Measurements from ENCODE around the gene ILK. TPM values are rescaled to one million over a fixed set of nuclear protein-coding genes. Genes with fewer than 3 reads are reported as not detected.

The ILK gene
- total RNA-seq, 1 donor from 2014 or later = 128 TPM

DNA sequence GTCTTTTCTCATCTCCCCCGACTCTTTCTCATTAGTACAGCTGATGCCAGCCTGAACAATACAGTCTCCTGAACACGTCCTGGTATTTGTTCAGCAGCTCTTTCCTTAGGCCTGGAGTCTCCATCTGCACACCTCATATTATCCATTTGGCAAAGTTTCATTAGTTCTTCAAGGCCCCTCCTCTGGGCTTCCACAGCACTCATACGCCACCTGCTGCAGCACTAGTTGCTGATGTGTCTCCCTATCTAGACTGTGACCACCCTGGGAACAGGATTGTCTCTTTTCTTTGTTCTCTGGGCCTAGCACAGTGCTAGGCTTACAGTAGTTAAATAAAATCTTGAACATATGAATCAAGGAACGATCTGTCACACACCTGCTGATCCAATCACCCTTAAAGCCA lies 34.9 kb downstream of the ILK start:
- no peak overlapping the region for H3K27ac Mint-ChIP-seq
- H3K4me3 Mint-ChIP-seq = no peak overlapping the region
- intact Hi-C loops (cut with micrococcal nuclease) = no loop called here
- H3K36me3 Mint-ChIP-seq (ENCODE audit: low read depth) = no peaks in the 10 kb centered on the region
- no peak for DNase-seq
- H3K27me3 Mint-ChIP-seq = no peaks in the 10 kb centered on the region
- TF ChIP-seq, protein P1, sequence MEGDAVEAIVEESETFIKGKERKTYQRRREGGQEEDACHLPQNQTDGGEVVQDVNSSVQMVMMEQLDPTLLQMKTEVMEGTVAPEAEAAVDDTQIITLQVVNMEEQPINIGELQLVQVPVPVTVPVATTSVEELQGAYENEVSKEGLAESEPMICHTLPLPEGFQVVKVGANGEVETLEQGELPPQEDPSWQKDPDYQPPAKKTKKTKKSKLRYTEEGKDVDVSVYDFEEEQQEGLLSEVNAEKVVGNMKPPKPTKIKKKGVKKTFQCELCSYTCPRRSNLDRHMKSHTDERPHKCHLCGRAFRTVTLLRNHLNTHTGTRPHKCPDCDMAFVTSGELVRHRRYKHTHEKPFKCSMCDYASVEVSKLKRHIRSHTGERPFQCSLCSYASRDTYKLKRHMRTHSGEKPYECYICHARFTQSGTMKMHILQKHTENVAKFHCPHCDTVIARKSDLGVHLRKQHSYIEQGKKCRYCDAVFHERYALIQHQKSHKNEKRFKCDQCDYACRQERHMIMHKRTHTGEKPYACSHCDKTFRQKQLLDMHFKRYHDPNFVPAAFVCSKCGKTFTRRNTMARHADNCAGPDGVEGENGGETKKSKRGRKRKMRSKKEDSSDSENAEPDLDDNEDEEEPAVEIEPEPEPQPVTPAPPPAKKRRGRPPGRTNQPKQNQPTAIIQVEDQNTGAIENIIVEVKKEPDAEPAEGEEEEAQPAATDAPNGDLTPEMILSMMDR (IDR thresholded peaks at IDR 0.05) = no peak
- no peaks in the 10 kb centered on the region for H3K9me3 Mint-ChIP-seq
- no peak for ATAC-seq (ENCODE audit: low read depth)
- POLR2A ChIA-PET = interaction anchor here (1.4 kb wide), 1 partner anchor 20 kb away, joined by 6 read pairs; the partner anchor contains the start of gene TPP1
- CTCF ChIA-PET = interaction anchor here (0.6 kb wide), 1 partner anchor 68 kb away, joined by 3 read pairs; no protein-coding TSS in a partner anchor
- no peaks in the 10 kb centered on the region for H3K4me1 Mint-ChIP-seq

DNA sequence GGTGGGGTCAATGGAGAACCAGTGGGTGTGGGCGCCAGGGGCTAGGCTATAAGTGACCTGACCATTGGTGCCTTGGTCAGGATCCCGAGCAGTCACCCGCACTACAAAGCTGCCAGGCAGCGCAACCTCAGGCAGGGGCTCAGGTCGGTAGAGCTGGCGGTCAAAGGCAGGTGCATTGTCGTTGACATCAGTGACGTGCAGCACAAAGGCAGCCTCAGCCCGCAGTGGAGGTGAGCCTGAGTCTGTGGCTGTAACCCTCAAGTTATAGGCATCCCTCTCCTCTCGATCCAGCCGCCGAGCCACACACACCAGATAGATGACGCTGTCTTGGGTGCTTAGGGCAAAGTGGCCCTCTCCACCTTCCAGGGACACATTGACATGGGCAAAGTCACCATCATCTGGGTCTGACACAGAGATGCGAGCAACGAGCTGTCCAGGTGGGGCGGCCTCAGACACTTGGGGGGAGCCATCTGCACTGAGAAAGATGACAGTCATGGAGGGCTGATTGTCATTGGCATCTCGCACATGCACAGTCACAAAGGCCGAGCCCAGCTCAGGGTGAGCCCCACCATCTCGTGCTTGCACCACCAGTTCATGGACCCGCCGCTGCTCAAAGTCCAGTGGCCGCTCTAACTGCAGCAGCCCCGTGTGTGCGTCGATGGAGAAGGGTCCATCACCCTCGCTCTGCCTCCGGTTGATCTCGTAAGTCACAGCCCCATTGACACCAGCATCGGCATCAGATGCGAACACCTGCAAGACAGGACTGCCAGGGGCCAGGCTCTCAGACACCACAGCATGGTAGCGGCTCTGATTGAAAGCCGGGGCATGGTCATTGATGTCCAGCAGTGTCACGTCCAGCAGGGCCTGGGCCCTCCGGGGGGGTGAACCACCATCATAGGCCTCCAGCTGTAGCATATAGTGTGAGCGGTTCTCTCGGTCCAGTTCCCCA lies 36.7 kb downstream of the ILK start:
- H3K9me3 Mint-ChIP-seq = no peaks in the 10 kb centered on the region
- no peaks in the 10 kb centered on the region for H3K27me3 Mint-ChIP-seq
- no peaks in the 10 kb centered on the region for H3K4me1 Mint-ChIP-seq
- ChIA-PET CTCF (no interaction called here), POLR2A (interaction anchor here (1.4 kb wide), 1 partner anchor 22 kb away, joined by 6 read pairs; the partner anchor contains the start of gene TPP1)
- intact Hi-C loops (cut with micrococcal nuclease) = no loop called here
- no peaks in the 10 kb centered on the region for H3K36me3 Mint-ChIP-seq (ENCODE audit: low read depth)
- no peak overlapping the region for H3K27ac Mint-ChIP-seq
- DNase-seq (no peak), ATAC-seq (ENCODE audit: low read depth) (no peak)
- TF ChIP-seq, protein P1 (IDR thresholded peaks at IDR 0.05) = no peak
- H3K4me3 Mint-ChIP-seq = no peak overlapping the region

DNA sequence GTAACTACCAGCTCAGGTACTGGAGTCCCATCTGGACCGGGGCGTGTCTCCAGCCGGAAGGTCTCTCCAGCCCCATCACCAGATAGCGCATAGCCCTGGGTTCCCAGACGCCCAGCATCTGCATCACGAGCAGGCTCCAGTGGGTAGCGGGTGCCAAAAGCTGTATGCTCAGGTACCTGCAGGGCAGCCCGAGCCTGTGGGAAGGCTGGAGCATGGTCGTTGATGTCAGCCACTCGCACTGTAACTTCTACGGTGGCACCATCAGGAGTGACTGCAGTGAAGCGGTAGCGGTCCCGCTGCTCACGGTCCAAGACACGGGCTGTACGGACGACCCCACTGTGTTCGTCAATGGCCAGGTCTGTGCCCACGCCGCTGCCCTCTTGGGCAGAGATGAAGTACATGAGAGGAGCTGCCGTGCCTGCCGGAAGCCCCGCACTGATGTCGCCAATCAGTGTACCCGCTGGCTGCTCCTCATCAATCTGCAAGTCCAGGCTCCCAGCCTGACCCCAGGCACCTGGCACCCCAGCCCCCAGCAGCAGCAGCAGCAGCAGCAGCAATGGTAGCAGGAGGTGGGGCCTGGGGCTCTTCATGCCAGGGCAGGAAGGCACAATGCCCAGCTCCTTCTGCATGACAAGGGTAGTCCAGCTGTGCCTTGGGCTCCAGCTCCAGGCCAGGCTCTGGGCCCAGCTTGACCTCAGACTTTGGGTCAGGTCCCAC lies 37.6 kb downstream of the ILK start:
- H3K9me3 Mint-ChIP-seq = no peaks in the 10 kb centered on the region
- H3K27ac Mint-ChIP-seq = no peak overlapping the region
- CTCF ChIA-PET = no interaction called here
- no peaks in the 10 kb centered on the region for H3K27me3 Mint-ChIP-seq
- ATAC-seq (ENCODE audit: low read depth) = no peak
- POLR2A ChIA-PET = no interaction called here
- intact Hi-C loops (cut with micrococcal nuclease) = no loop called here
- no peaks in the 10 kb centered on the region for H3K36me3 Mint-ChIP-seq (ENCODE audit: low read depth)
- DNase-seq = no peak
- TF ChIP-seq, protein P1 (IDR thresholded peaks at IDR 0.05) = no peak
- H3K4me1 Mint-ChIP-seq = no peaks in the 10 kb centered on the region
- H3K4me3 Mint-ChIP-seq = no peak overlapping the region

DNA sequence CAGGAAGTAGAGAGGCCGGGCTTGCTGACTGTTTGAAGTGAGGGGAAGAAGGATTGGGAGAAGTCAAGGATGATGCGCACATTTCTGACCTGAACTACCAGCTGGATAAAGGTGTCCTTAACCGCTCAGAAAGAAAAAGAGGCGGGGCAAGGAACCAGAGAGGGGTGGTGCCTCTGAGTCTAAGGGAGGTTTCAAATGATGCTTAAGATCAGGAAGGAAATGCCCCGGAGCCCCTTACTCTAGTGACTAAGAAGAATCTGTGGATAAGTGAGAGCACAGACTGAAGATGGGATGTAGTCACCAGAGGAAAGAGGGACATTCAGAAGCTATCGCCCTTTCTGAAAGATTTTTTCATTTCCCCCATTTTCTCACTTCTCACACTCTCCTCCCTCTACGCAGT lies 39.4 kb downstream of the ILK start:
- H3K27me3 Mint-ChIP-seq = no peaks in the 10 kb centered on the region
- TF ChIP-seq, protein P1 (IDR thresholded peaks at IDR 0.05) = no peak
- H3K36me3 Mint-ChIP-seq (ENCODE audit: low read depth) = no peaks in the 10 kb centered on the region
- intact Hi-C loops (cut with micrococcal nuclease) = no loop called here
- H3K4me3 Mint-ChIP-seq = no peak overlapping the region
- no peaks in the 10 kb centered on the region for H3K4me1 Mint-ChIP-seq
- ChIA-PET POLR2A (no interaction called here), CTCF (no interaction called here)
- no peaks in the 10 kb centered on the region for H3K9me3 Mint-ChIP-seq
- no peak for DNase-seq
- H3K27ac Mint-ChIP-seq = no peak overlapping the region
- no peak for ATAC-seq (ENCODE audit: low read depth)

DNA sequence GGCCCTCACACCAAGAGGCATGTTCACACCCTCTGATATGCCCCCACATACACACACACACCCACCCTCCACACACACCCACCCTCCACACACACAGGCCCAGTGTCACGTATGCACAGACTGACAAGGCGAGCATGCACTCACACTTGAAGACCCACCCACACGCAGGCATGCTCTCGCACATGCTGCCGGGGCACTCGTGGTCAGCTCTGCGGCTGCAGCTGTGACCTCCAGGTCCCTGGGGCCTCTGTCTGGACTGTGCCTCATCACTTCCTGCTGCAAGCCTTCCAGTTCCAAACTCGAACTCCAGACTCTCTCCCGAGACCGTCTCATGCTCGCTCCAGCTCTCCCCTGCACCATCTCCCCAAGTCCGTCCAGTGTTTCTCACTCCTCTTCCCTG lies 42.5 kb downstream of the ILK start:
- H3K4me3 Mint-ChIP-seq = peak overlapping the region; percentile 35
- no peaks in the 10 kb centered on the region for H3K27me3 Mint-ChIP-seq
- no peaks in the 10 kb centered on the region for H3K4me1 Mint-ChIP-seq
- no peaks in the 10 kb centered on the region for H3K36me3 Mint-ChIP-seq (ENCODE audit: low read depth)
- ChIA-PET CTCF (interaction anchor here (1.8 kb wide), 1 partner anchor 21 kb away, joined by 7 read pairs; no protein-coding TSS in a partner anchor), POLR2A (interaction anchor here (1.4 to 4.7 kb wide), 5 partner anchors 27 to 42 kb away, joined by 3 to 41 read pairs (median 7); partner anchors contain the start of genes ILK, RRP8, TAF10 and TPP1)
- H3K9me3 Mint-ChIP-seq = no peaks in the 10 kb centered on the region
- intact Hi-C loops (cut with micrococcal nuclease) = loop anchor here (2.0 to 5.0 kb wide), 3 partner anchors 15 to 36 kb away; partner anchors contain the start of gene MRPL17
- TF ChIP-seq, protein P1 (IDR thresholded peaks at IDR 0.05) = no peak
- DNase-seq (no peak), ATAC-seq (ENCODE audit: low read depth) (no peak)
- H3K27ac Mint-ChIP-seq = no peak overlapping the region

Measured in activated B cell treated with CpG ODN at 0.5 μM for 24 hours (primary cell).